HG03432 (cell line): ENCODE measurements around the gene C5orf47.

Experiments
- ATAC-seq: cut with Tn5 transposase; IDR thresholded peaks from one replicate; pipeline ENCODE4 v1.9.1; 2021; ENCODE audit warnings: mild to moderate bottlenecking, moderate library complexity; ENCODE audit not compliant: unreplicated experiment

The C5orf47 gene

DNA sequence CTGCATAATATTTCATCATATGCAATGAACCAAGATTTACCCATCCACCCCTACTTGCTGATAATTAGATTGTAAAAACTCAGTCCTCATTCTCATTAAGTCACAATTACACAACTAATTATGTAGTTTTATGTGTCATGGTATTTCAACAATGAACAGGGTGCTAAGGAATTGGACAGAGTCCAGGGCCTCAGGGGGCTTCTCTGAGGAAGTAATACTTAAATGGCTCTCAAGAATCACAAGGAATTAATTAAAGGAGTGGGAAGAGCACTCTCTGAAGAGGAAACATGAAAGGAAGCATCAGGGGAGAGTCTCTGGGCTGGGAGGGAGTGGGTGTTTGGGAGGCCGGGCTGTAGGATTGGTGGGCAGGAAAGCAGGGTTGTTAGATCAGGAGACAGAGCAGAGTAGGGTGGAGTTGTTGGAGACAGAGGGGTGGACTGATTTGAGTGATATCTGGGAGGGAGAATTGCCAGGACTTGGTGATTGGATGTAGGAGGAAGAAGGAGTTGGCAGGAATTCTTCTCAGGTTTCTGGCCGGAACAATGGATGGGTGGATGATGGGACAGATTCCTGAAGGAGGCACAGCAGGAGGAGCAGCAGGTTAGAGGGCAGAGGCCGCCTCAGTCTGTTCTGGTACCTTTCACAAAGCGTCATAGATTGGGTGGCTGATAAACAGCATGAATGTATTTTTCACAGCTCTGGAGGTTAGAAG lies 33.6 kb downstream of the C5orf47 start:
- no peak for ATAC-seq

DNA sequence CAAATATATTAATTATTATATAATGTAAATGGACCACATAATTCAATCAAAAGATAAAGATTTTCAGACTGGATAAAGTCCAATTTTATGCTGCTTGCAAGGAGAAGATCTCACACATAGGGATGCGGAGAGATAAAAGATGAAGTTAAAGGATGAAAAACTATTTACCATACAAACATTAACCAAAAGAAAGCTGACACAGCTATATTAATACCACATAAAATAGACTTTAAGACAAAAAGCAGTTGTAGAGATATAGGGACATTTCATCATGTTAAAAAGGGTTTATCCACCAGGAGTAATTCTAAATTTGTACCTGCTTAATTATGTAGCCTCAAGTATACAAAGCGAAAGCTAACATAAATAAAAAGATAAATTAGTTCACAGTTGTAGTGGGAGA lies 41.3 kb downstream of the C5orf47 start:
- no peak for ATAC-seq

DNA sequence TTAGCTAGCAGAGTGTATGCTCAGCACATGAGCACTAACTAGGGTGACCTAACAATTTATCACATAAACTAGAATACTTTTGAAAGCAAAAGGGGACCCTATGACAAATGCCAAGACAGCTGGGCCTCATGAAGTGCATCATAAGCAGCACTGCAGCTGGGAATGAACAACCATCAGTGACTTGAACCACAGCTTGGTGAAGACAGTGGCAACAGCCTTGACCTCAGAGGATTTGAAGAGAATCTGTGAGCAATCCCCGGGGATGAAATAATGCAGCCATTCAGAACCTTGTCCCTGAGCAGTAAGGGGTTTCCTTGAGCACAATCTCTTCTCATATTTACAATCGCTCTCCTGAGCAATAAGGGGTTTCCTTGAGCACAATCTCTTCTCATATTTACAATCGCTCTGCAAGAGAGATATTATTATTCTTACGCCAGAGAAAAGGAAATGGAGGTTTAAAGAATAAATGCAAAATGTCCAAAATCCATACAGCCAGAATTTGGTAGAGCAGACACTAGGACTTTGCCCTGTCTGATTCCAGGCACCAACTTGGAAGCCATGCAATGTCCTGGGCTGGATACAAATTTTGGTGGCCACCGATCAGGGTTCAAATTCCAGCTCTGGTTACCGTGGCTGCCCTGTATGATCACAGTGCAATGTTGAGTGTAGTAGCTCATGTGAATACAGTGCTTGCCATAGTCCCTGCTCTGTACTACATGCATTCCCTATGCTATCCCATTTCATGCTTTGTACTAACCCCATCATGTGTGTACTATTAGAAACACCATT lies 55.7 kb downstream of the C5orf47 start:
- no peak for ATAC-seq

DNA sequence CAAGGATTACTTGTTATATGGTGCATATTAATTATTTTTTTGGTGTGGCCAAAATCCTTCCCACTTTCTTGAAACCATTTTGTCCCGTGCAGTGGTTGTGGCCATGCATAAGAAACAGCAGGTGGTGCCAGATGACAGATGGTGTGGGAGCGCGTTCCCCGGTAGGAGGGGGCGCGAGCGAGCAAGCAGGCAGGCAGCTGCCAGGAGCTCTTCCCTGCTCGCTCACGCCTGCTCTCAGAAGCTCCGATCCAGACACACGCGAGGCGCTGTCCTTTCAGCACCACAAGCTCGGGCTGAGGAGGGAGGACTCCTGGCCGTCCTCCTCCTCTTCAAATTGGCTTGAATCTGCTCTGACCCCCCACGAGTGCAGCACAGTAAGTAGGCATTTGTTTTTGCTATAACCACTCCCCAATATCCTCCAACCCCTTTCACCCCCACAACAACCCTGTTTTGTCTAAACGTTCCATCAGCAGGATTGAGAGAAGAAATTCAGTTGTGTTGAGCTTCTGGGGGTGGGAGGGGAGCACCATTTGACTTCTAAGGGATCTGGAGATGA lies 56.6 kb downstream of the C5orf47 start, which contains the start of gene NSG2:
NSG2 (plus strand) TSS at position 237 of the 556 bp plus-strand sequence. CDS start 1,050 bp downstream, outside the sequence.
- ATAC-seq = peak; percentile 99

DNA sequence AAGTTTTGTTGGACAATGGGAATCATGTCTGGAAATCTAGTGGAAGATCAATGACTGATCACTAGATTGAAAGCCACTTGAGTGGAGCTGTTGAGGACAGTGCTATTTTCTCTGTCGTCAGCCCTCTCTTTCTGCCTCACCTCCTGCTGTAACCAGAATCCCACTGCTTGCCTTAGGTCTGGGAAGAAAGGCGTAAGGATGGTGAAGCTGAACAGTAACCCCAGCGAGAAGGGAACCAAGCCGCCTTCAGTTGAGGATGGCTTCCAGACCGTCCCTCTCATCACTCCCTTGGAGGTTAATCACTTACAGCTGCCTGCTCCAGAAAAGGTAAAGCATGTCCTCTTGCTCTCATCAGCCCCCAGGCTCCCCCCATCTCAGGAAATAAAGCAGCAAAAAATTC lies 57.6 kb downstream of the C5orf47 start:
- no peak for ATAC-seq

DNA sequence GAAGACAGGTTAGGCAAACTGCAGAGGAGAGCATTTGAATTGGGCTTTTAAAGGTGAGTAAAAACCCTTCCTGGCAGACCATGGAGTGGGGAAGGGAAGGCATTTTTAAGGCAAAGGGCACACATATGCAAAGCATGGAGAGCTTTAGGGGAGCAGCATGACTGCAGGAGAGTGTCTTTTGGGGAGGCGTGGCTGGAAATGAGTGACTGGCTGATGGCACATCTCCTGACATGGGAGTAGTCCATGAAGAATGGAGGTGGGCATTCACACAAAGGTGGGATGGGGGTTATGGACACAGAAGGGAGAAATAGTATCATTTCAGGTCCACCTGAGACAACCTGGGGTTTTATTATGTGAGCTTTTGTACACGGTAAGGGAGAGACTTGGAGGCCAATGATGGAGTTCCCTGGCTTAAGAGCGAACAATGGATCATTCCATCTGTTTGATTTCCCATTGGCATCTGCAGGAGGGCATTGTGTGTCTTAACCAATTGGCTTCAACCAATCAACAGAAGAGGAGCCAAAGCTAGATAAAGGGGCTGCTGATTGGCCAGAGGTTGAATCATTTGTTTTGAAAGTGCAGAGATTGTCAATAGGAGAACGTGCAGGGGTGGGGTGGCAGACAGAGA lies 58.6 kb downstream of the C5orf47 start:
- no peak for ATAC-seq

DNA sequence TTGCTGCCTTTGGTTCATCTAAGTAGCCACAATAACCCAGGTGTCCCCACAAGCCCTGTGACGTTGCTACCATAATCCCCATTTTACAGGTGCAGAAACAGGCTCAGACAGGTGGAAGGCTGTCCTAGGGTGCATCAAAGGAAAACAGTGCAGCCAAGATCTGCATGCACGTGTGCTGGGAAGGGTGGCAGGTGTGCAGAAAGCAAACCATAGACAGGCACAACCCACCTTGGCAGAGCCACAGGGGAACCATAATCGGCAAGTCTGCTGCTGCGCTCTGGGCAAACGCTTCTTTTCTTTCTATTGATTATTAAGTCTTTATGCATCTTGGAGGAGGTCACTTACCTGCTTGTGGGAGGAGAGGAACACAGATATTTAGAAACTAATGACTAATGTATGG lies 63.7 kb downstream of the C5orf47 start:
- ATAC-seq = no peak

DNA sequence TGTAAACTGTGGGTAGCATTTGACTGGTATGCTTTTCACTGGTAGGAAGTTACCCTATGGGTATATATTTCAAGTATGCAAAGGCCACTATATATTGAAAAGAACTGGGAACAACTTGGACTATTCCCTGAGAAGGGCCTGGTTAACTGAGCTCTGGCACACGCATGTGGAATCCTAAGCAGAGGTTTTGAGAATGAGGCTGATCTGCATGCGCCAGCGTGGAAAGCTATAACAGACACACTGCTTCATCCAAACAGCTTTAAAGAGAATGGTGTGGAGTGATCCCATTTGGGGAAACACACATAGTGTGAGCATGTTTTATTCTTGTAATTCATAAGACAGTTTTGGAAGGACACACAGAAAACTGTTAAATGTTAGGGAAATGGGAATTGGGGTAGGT lies 64.9 kb downstream of the C5orf47 start:
- no peak for ATAC-seq
